NCI-H226 (cell line): ENCODE measurements around the gene AFMID.

Experiments used
- DNase-seq: peaks from one replicate; pipeline ENCODE4 v3.0.0-alpha.2; 2015

AFMID gene

DNA sequence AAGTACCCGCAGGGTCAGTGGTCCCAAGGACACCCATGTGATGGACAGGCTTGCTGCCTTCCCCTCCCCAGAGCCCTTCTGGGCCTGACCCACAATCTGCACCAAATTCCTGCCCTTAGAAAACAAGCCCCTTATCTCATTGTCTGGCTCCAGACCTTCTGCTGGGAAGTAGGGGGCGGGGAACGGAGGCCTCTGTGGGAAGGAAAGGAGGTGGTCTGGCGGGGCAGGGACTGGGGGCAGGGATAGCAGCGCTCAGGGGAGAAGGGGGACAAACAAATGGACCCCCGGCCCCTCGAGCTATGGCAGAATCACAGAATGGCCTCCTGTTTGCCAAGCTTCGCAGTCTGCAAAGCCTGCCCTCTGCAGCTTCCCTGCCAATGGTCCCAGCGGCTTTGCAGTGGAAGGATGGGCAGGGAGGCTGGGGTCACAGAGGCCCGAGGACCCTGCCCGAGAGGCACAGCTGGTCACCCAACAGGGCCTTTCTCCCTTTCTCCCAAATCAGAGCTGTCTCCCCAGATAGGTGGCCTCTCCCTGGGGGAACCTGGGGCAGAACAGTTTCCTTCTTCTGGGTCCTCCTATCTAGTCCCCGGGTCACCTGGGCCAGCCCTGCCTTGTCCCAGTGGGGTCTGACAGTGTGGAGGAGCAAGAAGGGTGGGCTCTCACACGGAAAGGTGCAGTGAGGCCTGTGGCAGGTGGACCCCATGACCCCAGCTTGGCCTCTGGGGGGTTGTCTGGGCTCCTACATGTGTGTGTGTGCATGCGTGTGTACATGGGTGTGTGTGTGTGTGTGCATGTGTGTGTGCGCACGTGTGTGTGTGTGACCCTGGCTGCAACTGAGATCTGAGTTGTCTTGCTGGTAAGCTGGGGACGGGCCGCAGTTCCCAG is 69.8 kb downstream of the AFMID start:
- DNase-seq = no peak
